Small intestine (tissue), 7 donors: ENCODE results near the gene ASB3. TPM values are rescaled to one million over a fixed set of nuclear protein-coding genes. Genes with fewer than 3 reads are reported as not detected.
"Not testable (repeated sequence)": the region's sequence is repeated elsewhere in the genome, so short reads cannot be mapped to it uniquely, and the experiment has no call there.

ENCODE experiments used
- DNase-seq, 2 donors: peaks; one replicate each; pipeline versions ENCODE4 v3.0.0 to v3.0.0-alpha.2; 2013
- FAIRE-seq: peaks from 2 replicates; lab custom pipeline; 2012; peaks lifted over from hg19 to GRCh38; lab: Jason Lieb, UNC
- H3K27ac ChIP-seq, 3 donors: one replicate each; pipeline ENCODE4 v1.5.1; 2013; ENCODE audit warnings: low read length in 2 of 3, mild to moderate bottlenecking in 2 of 3, control low read depth in 1 of 3, inconsistent platforms in 1 of 3, low read depth in 1 of 3, moderate library complexity in 1 of 3
- H3K27me3 ChIP-seq, 3 donors: one replicate each; pipeline ENCODE4 v1.6.1; 2013; ENCODE audit warnings: low read length in 3 of 3, inconsistent platforms in 1 of 3; ENCODE audit not compliant: control insufficient read depth in 3 of 3, insufficient read depth in 3 of 3
- H3K36me3 ChIP-seq, 3 donors: one replicate each; pipeline ENCODE4 v1.6.1; 2013; ENCODE audit warnings: low read length in 3 of 3, inconsistent platforms in 1 of 3, low read depth in 1 of 3, mild to moderate bottlenecking in 1 of 3, moderate library complexity in 1 of 3; ENCODE audit not compliant: control insufficient read depth in 3 of 3, insufficient read depth in 2 of 3
- H3K4me1 ChIP-seq, 3 donors: one replicate each; pipeline ENCODE4 v1.6.1; 2013; ENCODE audit warnings: low read length in 2 of 3, inconsistent platforms in 1 of 3, low read depth in 1 of 3, mild to moderate bottlenecking in 1 of 3, moderate library complexity in 1 of 3; ENCODE audit not compliant: control insufficient read depth in 3 of 3, insufficient read depth in 2 of 3
- H3K4me3 ChIP-seq, 3 donors: one replicate each; pipeline ENCODE4 v1.5.1; 2013; ENCODE audit warnings: low read length in 3 of 3, control low read depth in 1 of 3, inconsistent platforms in 1 of 3, low read depth in 1 of 3, mild to moderate bottlenecking in 1 of 3, moderate library complexity in 1 of 3
- H3K9me3 ChIP-seq, 2 donors: one replicate each; pipeline ENCODE4 v1.6.1; 2013; ENCODE audit warnings: low read depth in 1 of 2, low read length in 1 of 2; ENCODE audit not compliant: control insufficient read depth in 2 of 2, insufficient read depth in 1 of 2
- WGBS, 3 donors: extraction: QIAGEN DNeasy Blood & Tissue Kit; methylation state at CpG; one replicate each; pipeline ENCODE4 v1.1.7; 2013; 5-methylcytosine and 5-hydroxymethylcytosine counted together
- polyA plus RNA-seq, 4 donors: library from polyadenylated mRNA; stranded (reverse) in 3 of 4; unstranded in 1 of 4; fragments of 200-250 nt in 3 of 4; fragments of 120-200 nt in 1 of 4; gene quantifications; one replicate each; pipeline versions ENCODE4 v1.2.1 to v1.2.3, GENCODE V29; 2013
- donor health status: healthy with polysubstance abuse.
- donor health status: control.
- donor health status: control.
- donor health status: Bipolar disorder and iron deficiency.
- donor health status: healthy.

Gene ASB3
- polyA plus RNA-seq, 4 donors: 6.0 to 12.4 (median 6.6) TPM

DNA sequence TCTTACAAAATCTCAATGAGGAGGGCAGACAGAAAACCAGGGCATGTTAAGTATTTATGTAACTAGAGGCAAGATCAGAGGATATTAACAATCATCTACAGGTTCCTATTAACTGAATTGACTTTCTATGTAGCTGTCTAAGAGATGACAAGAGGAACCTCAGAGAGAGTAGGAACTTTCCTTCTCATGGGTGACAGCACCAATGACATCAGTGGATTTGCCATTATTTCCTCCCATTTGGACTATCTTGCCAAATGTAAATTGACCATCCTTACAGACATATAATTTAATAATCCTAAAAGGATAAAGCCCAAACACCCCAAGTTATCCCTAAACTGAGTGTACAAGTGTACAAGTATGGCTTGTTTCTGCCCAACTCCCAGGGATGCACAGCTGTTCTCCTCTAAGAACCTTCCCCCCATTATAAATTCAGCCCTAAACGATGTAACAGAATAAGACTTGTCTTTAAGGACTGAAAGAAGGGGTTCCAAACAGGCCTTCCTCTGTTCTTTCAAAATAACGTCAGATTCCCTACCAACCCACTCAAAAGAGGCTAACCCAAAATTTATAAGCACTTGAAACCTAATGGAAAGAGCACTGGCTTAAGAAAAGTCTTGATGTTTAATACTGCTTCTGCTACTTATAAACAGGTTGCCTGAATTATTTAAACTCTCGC is 92.5 kb downstream of the ASB3 start:
- no peak for FAIRE-seq
- no peaks in the 10 kb centered on the region for H3K27me3 ChIP-seq
- no peak for DNase-seq
- H3K4me1 ChIP-seq: no peaks in the 10 kb centered on the region
- WGBS, 3 donors: 82 to 95% (median 92%) methylated on average over 3 of the region's 3 CpGs
- no peak overlapping the region for H3K4me3 ChIP-seq
- H3K9me3 ChIP-seq: no peaks in the 10 kb centered on the region
- peaks cover 0 to 5% (median 1%) of the 10 kb centered on the region in 3 donors for H3K36me3 ChIP-seq
- H3K27ac ChIP-seq: no peak overlapping the region

DNA sequence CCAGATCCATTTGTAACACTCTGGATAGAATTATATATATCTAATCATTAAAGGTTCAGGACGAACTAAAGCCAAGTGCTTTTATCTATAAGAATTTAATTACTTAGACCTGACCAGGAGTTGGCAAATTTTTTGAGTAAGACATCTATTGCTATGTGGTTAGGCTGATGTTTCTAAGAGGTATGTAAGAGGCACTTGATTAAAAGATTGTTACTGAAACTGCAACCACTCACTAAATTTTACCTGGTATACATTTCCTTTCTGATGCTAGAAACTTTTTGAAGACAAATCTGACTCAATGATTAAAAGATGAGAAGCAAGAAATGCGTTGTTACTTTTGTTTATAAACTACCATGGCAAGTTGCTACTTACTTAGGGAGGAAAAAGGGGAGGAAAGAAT is 95.9 kb downstream of the ASB3 start:
- H3K36me3 ChIP-seq: peaks cover 0 to 1% (median 0%) of the 10 kb centered on the region in 3 donors
- no peak overlapping the region for H3K27ac ChIP-seq
- H3K9me3 ChIP-seq: no peaks in the 10 kb centered on the region
- FAIRE-seq (no peak), DNase-seq (no peak)
- H3K4me3 ChIP-seq: no peak overlapping the region
- H3K27me3 ChIP-seq: no peaks in the 10 kb centered on the region
- 82 to 89% (median 82%) methylated on average over 2 of the region's 2 CpGs for WGBS, 3 donors
- H3K4me1 ChIP-seq: no peaks in the 10 kb centered on the region

DNA sequence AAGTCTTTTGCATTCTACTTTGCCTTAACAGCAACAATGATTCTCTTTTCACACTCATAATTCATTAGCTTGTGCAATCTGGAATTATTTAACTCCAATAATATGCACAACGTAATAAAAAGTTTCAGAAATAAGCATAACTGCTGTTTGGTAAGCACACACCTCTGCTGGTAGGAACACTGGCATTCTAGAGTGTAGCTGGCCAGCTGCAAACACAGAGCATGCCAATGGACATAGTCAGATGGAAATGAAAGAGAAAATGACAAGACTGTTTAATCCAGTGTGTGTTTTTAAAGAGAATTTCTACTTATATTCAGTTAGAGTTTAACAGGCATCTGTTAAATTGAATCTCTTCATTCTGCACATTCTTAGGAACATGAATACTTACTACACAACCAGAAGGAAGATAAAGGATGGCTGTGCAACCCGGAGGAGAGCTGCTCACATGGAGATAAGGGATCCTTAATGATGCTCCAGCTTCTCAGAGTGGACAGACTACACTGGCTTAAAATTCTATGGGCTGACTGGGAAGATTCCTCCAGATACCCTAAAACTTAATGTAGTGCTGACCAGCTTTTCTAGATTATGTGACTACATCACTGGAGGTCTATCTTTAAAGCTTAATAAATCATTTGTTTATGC is 113.8 kb downstream of the ASB3 start:
- peaks cover 0 to 4% (median 0%) of the 10 kb centered on the region in 3 donors for H3K36me3 ChIP-seq
- H3K9me3 ChIP-seq: no peaks in the 10 kb centered on the region
- 71 to 78% (median 78%) methylated on average over 2 of the region's 2 CpGs for WGBS, 3 donors
- no peak for DNase-seq
- H3K27me3 ChIP-seq: no peaks in the 10 kb centered on the region
- no peak overlapping the region for H3K27ac ChIP-seq
- no peaks in the 10 kb centered on the region for H3K4me1 ChIP-seq
- H3K4me3 ChIP-seq: no peak overlapping the region
- FAIRE-seq: no peak

DNA sequence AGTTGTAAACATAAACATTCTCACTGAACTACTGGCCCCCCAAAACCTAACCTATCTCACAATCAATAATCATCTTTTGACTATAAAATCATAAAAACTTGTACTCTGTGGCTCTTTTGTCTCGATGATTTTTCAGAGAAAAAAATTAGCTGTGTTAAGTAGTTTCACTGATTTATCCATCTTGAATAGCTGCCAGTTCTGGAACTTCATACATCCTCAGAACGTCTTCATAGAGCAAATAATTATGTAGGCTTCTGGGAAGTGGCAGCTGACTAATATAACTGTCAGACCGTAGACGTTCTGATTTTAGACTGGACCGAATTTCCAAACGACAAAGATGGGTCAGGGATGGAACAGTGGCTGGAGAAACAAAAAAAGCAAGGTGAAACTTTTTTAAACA is 116.4 kb downstream of the ASB3 start:
- 63 to 83% (median 78%) methylated on average over 6 of the region's 6 CpGs for WGBS, 3 donors
- H3K4me1 ChIP-seq: no peaks in the 10 kb centered on the region
- no peaks in the 10 kb centered on the region for H3K27me3 ChIP-seq
- no peak for DNase-seq
- peaks cover 0 to 6% (median 0%) of the 10 kb centered on the region in 3 donors for H3K36me3 ChIP-seq
- H3K9me3 ChIP-seq: no peaks in the 10 kb centered on the region
- no peak for FAIRE-seq
- H3K27ac ChIP-seq: no peak overlapping the region
- H3K4me3 ChIP-seq: no peak overlapping the region

GRCh38 chr2:53668624-53669026 is 118.1 kb downstream of the ASB3 start:
- DNase-seq (no peak), FAIRE-seq (no peak)
- Histone ChIP-seq H3K4me3 (no peak overlapping the region), H3K4me1 (no peaks in the 10 kb centered on the region), H3K9me3 (no peaks in the 10 kb centered on the region), H3K27me3 (no peaks in the 10 kb centered on the region), H3K36me3 (peaks cover 0 to 6% (median 0%) of the 10 kb centered on the region in 3 donors), H3K27ac (no peak overlapping the region)
- 82 to 86% (median 83%) methylated on average over 3 of the region's 3 CpGs for WGBS, 3 donors

DNA sequence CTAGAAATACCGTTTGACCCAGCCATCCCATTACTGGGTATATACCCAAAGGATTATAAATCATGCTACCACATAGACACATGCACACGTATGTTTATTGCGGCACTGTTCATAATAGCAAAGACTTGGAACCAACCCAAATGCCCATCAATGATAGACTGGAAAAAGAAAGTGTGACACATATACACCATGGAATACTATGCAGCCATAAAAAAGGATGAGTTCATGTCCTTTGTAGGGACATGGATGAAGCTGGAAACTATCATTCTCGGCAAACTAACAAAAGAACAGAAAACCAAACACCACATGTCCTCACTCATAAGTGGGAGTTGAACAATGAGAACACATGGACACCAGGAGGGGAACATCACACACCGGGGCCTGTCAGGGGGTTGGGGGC is 119.6 kb downstream of the ASB3 start:
- not testable (repeated sequence) for H3K4me1 ChIP-seq, H3K36me3 ChIP-seq, H3K9me3 ChIP-seq, DNase-seq, H3K27ac ChIP-seq, H3K4me3 ChIP-seq, FAIRE-seq, H3K27me3 ChIP-seq
- WGBS, 3 donors: 93 to 97% (median 93%) methylated on average over 5 of the region's 5 CpGs

DNA sequence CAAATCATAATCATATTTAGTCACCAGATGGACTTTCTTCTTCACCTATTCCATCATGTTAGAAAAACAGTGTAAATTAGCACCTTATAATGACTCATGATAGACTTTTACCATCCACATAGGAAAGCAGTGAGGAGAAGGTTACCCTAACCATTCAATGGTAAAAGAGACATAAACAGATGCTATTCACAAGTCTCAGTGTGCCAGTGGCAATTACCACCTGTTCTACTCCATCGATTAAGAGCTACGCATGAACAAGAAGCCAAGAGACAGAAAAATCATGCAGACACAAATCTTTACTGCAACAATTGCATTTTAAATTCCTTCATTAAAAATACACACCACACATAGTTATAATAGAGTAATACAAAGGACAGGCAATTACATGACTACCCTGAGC is 125.9 kb downstream of the ASB3 start:
- 96 to 98% (median 97%) methylated on average over 2 of the region's 2 CpGs for WGBS, 3 donors
- Histone ChIP-seq H3K27ac (no peak overlapping the region), H3K36me3 (peaks cover 0 to 2% (median 0%) of the 10 kb centered on the region in 3 donors), H3K4me1 (no peaks in the 10 kb centered on the region), H3K27me3 (no peaks in the 10 kb centered on the region), H3K4me3 (no peak overlapping the region), H3K9me3 (no peaks in the 10 kb centered on the region)
- DNase-seq: no peak
- FAIRE-seq: no peak

DNA sequence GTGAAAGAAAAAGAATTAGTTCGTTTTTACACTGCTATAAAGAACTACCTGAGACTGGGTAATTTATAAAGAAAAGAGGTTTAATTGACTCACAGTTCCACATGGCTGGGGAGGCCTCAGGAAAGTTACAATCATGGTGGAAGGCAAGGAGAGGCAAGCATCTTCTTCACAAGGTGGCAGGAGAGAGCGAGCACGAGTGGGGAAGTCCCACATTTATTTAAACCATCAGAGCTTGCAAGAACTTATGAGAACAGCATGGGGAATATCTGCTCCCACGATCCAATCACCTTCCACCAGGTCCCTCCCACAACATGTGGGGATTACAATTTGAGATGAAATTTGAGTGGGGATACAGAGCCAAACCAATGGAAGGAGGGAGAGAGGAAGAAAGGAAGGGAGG is 128.3 kb downstream of the ASB3 start:
- FAIRE-seq, H3K27ac ChIP-seq, H3K9me3 ChIP-seq, H3K36me3 ChIP-seq, H3K27me3 ChIP-seq, DNase-seq, H3K4me1 ChIP-seq, H3K4me3 ChIP-seq: not testable (repeated sequence)
- 77 to 86% (median 82%) methylated on average over 4 of the region's 4 CpGs for WGBS, 3 donors
